Colon (tissue), 2 donors: ENCODE data around the gene BRCA1.
"Not testable (repeated sequence)": the region's sequence is repeated elsewhere in the genome, so short reads cannot be mapped to it uniquely, and the experiment has no call there.

ENCODE experiments used
- FAIRE-seq: peaks from 2 replicates; lab custom pipeline; 2012; peaks lifted over from hg19 to GRCh38; lab: Jason Lieb, UNC
- donor health status: control.
- donor health status: control.

The BRCA1 gene

GRCh38 chr17:43000894-43001293 is 124.3 kb downstream of the BRCA1 start:
- not testable (repeated sequence) for FAIRE-seq

GRCh38 chr17:42999003-42999525 is 126.1 kb downstream of the BRCA1 start:
- FAIRE-seq, result no peak

GRCh38 chr17:42997984-42998938 is 126.9 kb downstream of the BRCA1 start, which contains the start of gene RPL27:
Gene RPL27, plus strand, starts transcription at chr17:42998419. Its CDS starts 332 bp downstream, at chr17:42998751.
- peak; percentile 78 for FAIRE-seq

- FAIRE-seq, result no peak
These were observed 127.7 kb downstream of the BRCA1 start for GRCh38 chr17:42997390-42997983.
